T47D (cell line): ENCODE measurements around the gene SLC16A11.
"Not testable (repeated sequence)": the region's sequence is repeated elsewhere in the genome, so short reads cannot be mapped to it uniquely, and the experiment has no call there.

Source experiments
- DNase-seq, 2 experiments: peaks; one replicate each; pipeline versions ENCODE4 v3.0.0 to v3.0.0-alpha.2; 2011 to 2012; ENCODE audit warnings: low read depth in 1 of 2, low spot score in 1 of 2
- JUND ChIP-seq: IDR thresholded peaks from 2 replicates; pipeline ENCODE4 v1.6.1; 2012; ENCODE audit warnings: low read depth
- in situ Hi-C: cut with HindIII; loops from 2 replicates; pipeline ENCODE4 v1.10.0; 2016; ENCODE audit warnings: low sequenced_read_pairs, low pct_unique_long_range_greater_than_20kb

The SLC16A11 gene

GRCh38 chr17:7043497-7044198, at the start of gene SLC16A11:
Gene SLC16A11, minus strand, starts transcription at chr17:7044092. Its CDS starts 579 bp downstream, at chr17:7043513.
- DNase-seq: no peak
- no peak for TF ChIP-seq JUND
- in situ Hi-C loops: no loop called here

GRCh38 chr17:7091311-7092005, 47.6 kb upstream of the SLC16A11 start:
- in situ Hi-C loops, DNase-seq: not testable (repeated sequence)

DNA sequence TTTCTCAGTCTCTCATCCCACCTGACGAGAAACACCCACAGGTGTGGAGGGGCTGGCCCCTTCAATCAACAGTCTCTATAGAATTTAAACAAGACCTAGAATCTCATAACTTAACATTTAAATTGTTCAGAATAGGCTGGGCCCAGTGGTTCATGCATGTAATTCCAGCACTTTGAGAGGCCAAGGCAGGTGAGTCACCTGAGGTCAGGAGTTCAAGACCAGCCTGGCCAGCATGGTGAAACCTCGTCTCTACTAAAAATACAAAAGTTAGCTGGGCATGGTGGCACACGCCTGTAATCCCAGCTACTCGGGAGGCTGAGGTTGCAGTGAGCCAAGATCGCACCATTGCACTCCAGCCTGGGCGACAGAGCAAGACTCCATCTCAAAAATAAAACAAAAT, 45.7 kb upstream of the SLC16A11 start:
- in situ Hi-C loops, DNase-seq: not testable (repeated sequence)

DNA sequence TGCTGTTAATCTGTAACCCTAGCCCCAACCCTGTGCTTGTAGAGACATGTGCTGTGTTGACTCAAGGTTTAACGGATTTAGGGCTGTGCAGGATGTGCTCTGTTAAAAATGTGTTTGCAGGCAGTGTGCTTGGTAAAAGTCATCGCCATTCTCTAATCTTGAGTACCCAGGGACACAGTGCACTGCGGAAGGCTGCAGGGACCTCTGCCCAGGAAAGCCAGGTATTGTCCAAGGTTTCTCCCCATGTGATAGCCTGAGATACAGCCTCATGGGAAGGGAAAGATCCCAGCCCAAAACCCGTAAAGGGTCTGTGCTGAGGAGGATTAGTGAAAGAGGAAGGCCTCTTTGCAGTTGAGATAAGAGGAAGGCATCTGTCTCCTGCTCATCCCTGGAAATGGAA, 44.5 kb upstream of the SLC16A11 start:
- DNase-seq, in situ Hi-C loops: not testable (repeated sequence)

DNA sequence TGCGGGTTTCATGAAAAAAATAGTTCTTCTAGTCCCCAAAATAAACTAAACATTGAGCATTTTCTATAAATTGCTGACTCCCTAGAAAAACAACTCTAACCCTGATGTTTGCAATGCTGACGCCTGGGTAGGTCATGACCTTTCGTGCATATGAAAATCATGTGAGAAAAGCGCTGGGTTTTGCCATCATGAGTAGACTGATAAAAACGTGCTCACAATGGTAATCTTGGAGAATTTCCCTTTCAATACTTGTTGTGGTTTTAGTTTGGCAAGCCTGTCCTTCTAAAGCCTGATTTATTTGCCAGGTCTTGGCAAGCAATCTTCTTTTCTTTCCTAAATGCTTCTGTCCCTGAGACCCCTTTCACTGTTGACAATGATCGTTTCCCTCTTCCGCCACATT, 40.2 kb upstream of the SLC16A11 start:
- no peak for TF ChIP-seq JUND
- DNase-seq: no peak
- in situ Hi-C loops: no loop called here

GRCh38 chr17:7083592-7083991, 39.7 kb upstream of the SLC16A11 start:
- in situ Hi-C loops: no loop called here
- no peak for DNase-seq
- TF ChIP-seq JUND: no peak

DNA sequence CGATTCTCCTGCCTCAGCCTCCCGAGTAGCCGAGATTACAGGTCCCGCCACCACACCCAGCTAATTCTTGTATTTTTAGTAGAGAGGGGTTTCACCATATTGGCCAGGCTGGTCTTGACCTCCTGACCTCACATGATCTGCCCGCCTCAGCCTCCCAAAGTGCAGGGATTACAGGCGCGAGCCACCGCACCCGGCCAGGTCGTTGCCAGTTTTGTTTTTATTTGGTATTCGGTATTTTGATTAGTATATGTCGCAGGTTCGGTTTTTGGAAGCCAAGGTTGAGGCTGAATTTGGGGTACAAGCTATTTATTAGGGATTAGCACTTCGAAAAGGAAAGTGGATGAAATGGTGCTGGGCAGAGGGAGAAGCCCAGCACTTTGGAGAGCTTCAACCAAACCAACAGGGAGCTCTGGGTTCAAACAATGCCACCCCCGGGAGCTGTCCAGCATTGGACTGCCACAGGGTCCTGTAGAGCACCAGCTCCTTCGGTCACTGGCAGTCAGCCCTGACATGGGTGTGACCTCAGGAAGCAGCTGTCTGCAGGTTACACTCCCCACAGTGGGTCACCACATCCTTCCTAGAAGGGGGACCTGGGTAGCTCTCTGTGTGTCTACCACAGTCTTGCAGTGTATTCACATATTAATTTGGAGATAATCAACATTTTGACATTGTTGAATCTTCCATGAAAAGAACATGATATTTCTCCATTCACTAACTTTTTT, 37.6 kb upstream of the SLC16A11 start:
- DNase-seq: peak in 1 of 2 experiments; percentile 40
- TF ChIP-seq JUND: no peak
- in situ Hi-C loops: no loop called here

DNA sequence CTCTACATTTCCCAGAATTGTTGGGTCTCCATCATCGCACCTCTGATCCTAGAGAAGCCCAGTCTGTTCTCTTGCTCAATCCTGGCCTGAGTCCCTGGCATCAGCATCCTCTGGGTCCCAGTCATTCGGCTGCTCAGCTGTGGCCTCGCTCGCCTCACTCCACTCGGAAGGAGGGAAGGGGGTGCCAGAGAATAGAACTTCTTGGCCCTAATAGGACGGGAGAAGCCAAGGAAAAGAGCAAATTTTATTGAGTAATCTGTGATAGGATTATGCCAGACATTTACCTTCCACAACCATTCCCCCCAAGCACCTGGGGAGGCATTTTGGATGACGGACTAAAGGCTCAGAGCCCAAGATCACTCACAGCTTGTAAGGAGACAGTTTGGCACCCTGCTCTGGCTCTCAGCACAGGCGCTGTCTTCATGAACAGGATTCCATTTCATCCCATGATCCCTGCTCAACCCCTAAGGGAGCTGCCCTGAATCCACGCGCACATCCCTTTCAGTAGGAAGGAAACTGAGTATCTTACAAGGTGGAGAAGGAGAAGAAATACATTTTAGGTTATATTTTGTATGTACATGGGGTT, 36.7 kb upstream of the SLC16A11 start:
- in situ Hi-C loops: no loop called here
- no peak for DNase-seq
- TF ChIP-seq JUND: no peak

DNA sequence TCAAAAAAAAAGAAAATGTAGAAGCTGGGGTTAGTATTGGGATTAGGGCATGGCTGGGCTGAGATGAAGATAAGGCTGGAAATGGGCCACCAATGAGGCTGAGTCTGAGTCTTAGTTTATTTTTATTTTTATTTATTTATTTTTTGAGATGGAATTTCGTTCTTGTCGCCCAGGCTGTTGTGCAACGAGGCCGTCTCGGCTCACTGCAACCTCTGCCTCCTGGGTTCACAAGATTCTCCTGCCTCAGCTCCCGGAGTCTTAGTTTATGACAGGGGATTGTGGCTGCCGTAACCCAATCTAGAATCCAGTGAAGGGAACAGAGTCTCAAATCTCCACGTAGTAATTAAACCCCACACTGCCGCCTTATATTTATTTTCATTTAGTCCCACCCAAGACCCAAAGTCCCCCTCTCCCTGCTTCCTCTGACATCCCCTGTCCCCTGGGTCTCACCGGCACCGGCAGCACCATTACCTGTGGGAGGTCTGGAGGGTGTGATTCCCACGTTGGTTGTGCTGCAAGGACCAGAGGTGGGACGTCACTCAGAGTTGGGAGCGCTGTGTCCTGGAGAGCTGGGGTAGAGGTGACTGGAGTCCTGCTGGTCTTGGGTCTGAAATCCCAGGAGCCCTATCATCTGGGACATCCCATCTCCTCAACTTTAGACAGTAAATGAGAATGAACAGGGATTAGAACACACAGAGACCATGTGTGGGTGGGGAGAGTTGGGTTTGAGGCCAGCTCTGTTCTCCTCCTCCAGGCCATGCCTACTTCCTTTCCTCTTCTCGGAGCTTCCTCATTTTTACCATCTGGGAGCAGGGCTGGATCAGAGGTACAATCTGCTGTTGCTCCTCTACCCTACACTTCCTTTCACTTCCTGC, 35.9 kb upstream of the SLC16A11 start, which contains the start of gene CLEC10A:
Gene CLEC10A, minus strand, starts transcription at position 671 of the 875 bp plus-strand sequence. CDS start 1,439 bp downstream, outside the sequence.
- TF ChIP-seq JUND: no peak
- in situ Hi-C loops: no loop called here
- DNase-seq: no peak

DNA sequence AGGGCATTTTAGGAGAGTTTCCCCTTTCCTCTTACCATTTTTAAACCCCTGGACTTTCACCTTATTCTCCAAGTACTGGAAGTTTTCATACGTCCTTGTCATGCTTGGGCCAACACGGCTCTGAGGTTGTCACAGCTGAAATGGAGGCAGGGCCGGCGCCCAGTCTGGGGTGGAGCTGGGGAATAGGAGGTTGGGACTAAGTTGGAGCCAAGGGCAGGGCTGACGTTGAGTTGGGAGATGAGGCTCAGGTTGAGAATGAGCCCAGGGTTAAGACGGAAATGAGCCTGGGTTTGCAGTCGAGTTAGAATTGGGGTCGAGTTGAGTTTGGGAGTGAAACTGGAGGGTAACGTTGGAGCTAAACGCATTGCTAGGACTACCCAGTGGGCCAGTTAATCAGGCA, 34.8 kb upstream of the SLC16A11 start:
- no peak for TF ChIP-seq JUND
- in situ Hi-C loops: no loop called here

DNA sequence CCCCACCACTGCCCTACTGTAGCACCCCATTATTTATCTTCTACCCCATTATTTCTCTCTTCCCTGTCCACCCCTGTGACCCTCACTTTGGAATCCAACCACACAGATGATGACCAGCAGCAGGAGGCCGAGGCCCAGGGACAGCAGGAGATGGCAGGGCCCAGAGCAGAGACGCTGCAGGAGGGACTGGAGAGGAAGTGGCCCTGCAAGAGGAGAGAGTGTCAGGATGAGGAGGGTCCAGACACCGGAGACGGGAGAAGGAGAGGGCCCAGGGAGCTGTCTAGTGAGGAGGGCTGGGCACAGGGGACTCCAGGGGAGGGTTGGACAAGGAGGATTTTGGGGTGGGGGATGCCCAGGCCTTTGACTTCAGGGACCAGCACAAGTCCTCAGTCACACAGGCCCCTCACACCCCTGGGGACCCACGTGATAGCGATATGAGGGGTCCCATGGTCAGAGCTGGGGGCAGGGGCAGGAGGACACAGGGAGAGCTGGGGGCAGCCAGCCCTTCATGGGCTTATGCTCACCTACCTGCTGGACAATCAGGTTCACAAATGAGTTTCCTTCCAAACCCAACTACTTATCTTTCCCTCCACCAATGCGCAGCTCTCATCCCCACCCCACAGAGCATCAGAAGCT, 34.1 kb upstream of the SLC16A11 start:
- in situ Hi-C loops: no loop called here
- DNase-seq: no peak
- no peak for TF ChIP-seq JUND

More for the DNA sequence above, 34.8 kb upstream of the SLC16A11 start:
- no peak for DNase-seq

GRCh38 chr17:7074931-7075330, 31.0 kb upstream of the SLC16A11 start:
- in situ Hi-C loops: no loop called here
- no peak for TF ChIP-seq JUND
- DNase-seq: no peak
